Putamen (tissue), 1 donor: ENCODE measurements around the gene FBRSL1.

Experiments used
- DNase-seq: peaks from one replicate; pipeline ENCODE4 v3.0.0-alpha.2; 2016; ENCODE audit warnings: low spot score

Gene FBRSL1

GRCh38 chr12:132541200-132541599, 51.2 kb downstream of the FBRSL1 start:
- DNase-seq = no peak

- no peak for DNase-seq
These were observed 52.0 kb downstream of the FBRSL1 start for GRCh38 chr12:132541996-132542395.

GRCh38 chr12:132542661-132543060, 52.7 kb downstream of the FBRSL1 start:
- no peak for DNase-seq

GRCh38 chr12:132543298-132544079, 53.5 kb downstream of the FBRSL1 start:
- no peak for DNase-seq

GRCh38 chr12:132544080-132544397, 54.1 kb downstream of the FBRSL1 start:
- DNase-seq = no peak

- no peak for DNase-seq
These were observed 54.5 kb downstream of the FBRSL1 start for GRCh38 chr12:132544498-132544897.

- DNase-seq = no peak
These were observed 55.4 kb downstream of the FBRSL1 start for GRCh38 chr12:132545164-132545953.

GRCh38 chr12:132545955-132546354, 56.0 kb downstream of the FBRSL1 start:
- no peak for DNase-seq

- DNase-seq = no peak
These were observed 56.7 kb downstream of the FBRSL1 start for GRCh38 chr12:132546647-132547046.

- no peak for DNase-seq
These were observed 57.3 kb downstream of the FBRSL1 start for GRCh38 chr12:132547205-132547740.

- DNase-seq = no peak
These were observed 58.6 kb downstream of the FBRSL1 start for GRCh38 chr12:132548430-132549058.

GRCh38 chr12:132549059-132549458, 59.1 kb downstream of the FBRSL1 start:
- no peak for DNase-seq

- DNase-seq = no peak
These were observed 60.3 kb downstream of the FBRSL1 start for GRCh38 chr12:132550014-132550802.

GRCh38 chr12:132550830-132551640, 61.1 kb downstream of the FBRSL1 start:
- DNase-seq = no peak

GRCh38 chr12:132551641-132552031, 61.7 kb downstream of the FBRSL1 start:
- no peak for DNase-seq

GRCh38 chr12:132554845-132555630, 65.1 kb downstream of the FBRSL1 start:
- no peak for DNase-seq

- no peak for DNase-seq
These were observed 65.7 kb downstream of the FBRSL1 start for GRCh38 chr12:132555686-132556085.

- no peak for DNase-seq
These were observed 66.3 kb downstream of the FBRSL1 start for GRCh38 chr12:132556216-132556615.

- no peak for DNase-seq
These were observed 66.8 kb downstream of the FBRSL1 start for GRCh38 chr12:132556801-132557200.
